ENCODE results near the gene MIF4GD. TPM values are rescaled to one million over a fixed set of nuclear protein-coding genes. Genes with fewer than 3 reads are reported as not detected.

Gene MIF4GD
- total RNA-seq, 1 experiment from 2014 or later: 14.7 TPM

DNA sequence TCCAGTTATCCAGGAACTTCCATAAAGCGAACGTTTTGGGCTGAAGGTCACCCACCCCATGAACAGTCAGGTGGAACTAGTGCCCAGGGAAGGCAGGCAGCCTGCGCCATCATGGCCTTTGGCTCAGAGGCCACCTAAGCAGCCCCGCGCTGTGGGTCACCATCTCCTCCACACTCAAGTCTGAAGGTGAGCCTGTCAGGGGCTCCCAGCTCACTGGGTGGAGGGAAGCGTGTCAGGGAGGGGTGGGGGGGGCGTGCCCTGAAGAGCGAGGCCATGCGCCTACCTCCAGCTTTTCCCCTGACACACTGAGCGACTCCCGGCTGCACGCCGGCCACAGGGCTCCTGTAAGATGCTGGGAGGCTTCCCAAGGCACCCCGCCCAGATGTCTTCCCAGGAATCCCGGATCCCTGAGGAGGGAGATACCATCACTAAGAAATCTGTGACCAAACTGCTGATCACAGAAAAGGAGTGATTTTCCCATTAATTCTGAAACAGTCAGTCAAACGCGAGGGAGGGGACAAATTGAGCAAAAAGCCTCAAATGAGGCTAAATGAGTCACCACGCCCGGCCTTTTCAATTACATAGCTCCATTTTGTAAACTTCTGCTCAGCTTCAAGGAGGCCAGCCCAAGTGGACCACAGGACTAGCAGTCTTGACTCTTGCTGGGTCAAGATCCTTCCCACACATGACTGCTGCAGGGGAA, 44.7 kb upstream of the MIF4GD start:
- CTCF ChIA-PET: interaction anchor here (0.6 kb wide), 1 partner anchor 30 kb away, joined by 8 read pairs; no protein-coding TSS in a partner anchor
- Histone ChIP-seq H3K4me1 (ENCODE audit: insufficient read depth, low read length, poor library complexity, severe bottlenecking) (no peaks in the 10 kb centered on the region), H3K27me3 (replicated peaks; ENCODE audit: insufficient read depth, low read depth, low read length, poor library complexity) (no peaks in the 10 kb centered on the region), H3K36me3 (ENCODE audit: insufficient read depth, low read length, poor library complexity, severe bottlenecking) (peaks cover 13% of the 10 kb centered on the region), H3K27ac (ENCODE audit: low read depth, low read length, poor library complexity, severe bottlenecking) (no peak overlapping the region), H3K9me3 (ENCODE audit: low read depth, low read length, poor library complexity, severe bottlenecking) (no peaks in the 10 kb centered on the region), H3K4me3 (ENCODE audit: low read depth, low read length, poor library complexity, severe bottlenecking) (no peak overlapping the region)
- no peak for TF ChIP-seq EZH2 (IDR thresholded peaks at IDR 0.05; ENCODE audit: borderline replicate concordance, low read depth, low read length, poor library complexity, severe bottlenecking)
- TF ChIP-seq CTCF (conservative IDR thresholded peaks at IDR 0.05; ENCODE audit: low read depth, low read length): no peak
- intact Hi-C loops (cut with micrococcal nuclease; ENCODE audit: unreplicated experiment): no loop called here
- no peak for DNase-seq (ENCODE audit: low spot score)
- no TSS peak for BruUV-seq (replicated peaks)
- POLR2A ChIA-PET (ENCODE audit: low non-redundant PET): interaction anchor here (0.5 kb wide), 1 partner anchor 37 kb away, joined by 3 read pairs; no protein-coding TSS in a partner anchor

- no TSS peak for BruUV-seq (replicated peaks)
- no peak for TF ChIP-seq CTCF (conservative IDR thresholded peaks at IDR 0.05; ENCODE audit: low read depth, low read length)
- no peak for TF ChIP-seq EZH2 (IDR thresholded peaks at IDR 0.05; ENCODE audit: borderline replicate concordance, low read depth, low read length, poor library complexity, severe bottlenecking)
- Histone ChIP-seq H3K27ac (ENCODE audit: low read depth, low read length, poor library complexity, severe bottlenecking) (no peak overlapping the region), H3K27me3 (replicated peaks; ENCODE audit: insufficient read depth, low read depth, low read length, poor library complexity) (no peaks in the 10 kb centered on the region), H3K4me1 (ENCODE audit: insufficient read depth, low read length, poor library complexity, severe bottlenecking) (no peaks in the 10 kb centered on the region), H3K9me3 (ENCODE audit: low read depth, low read length, poor library complexity, severe bottlenecking) (no peaks in the 10 kb centered on the region), H3K36me3 (ENCODE audit: insufficient read depth, low read length, poor library complexity, severe bottlenecking) (no peaks in the 10 kb centered on the region), H3K4me3 (ENCODE audit: low read depth, low read length, poor library complexity, severe bottlenecking) (no peak overlapping the region)
- POLR2A ChIA-PET (ENCODE audit: low non-redundant PET): no interaction called here
- intact Hi-C loops (cut with micrococcal nuclease; ENCODE audit: unreplicated experiment): no loop called here
- no peak for DNase-seq (ENCODE audit: low spot score)
- CTCF ChIA-PET: no interaction called here
These were observed 43.0 kb upstream of the MIF4GD start for GRCh38 chr17:75313941-75314551.

DNA sequence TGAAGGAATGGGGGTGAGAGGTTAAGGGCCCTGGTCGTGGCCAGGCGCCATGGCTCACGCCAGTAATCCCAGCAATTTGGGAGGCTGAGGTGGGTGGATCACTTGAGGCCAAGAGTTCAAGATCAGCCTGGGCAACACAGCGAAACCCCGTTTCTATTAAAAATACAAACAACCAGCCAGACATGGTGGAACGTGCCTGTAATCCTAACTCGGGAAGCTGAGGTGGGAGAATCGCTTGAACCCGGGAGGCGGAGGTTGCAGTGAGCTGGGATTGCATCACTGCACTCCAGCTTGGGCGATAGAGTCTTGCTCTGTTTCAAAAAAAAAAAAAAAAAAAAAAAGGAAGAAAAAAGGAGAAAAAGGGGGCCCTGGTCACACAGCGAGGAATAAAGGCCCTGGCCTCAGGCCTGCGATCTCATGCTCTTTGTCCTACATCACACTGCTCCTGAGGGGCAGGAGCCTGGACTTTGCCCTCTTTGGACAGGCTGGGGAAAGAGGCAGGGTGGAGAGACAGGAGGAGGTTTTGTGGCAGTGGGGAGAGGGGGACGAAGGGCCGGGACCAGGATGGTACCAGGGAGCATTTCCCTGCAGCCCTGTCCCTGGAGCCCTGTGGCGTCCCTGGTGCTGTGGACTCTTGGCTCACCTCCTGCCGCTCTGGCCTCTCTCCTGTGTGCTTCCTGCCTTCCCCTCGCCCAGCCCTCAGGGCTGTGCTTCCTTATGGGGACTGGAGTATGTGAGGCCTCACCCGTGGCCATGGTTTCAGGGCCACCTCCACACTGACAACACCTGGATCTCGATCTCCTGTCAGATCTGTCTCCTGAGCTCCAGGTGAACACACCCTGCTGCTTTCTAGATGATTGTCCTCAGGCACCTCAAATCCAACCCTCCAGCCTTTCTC, 38.0 kb upstream of the MIF4GD start:
- BruUV-seq (replicated peaks): no TSS peak
- POLR2A ChIA-PET (ENCODE audit: low non-redundant PET): no interaction called here

More for the DNA sequence above, 38.0 kb upstream of the MIF4GD start:
- no peak overlapping the region for H3K4me3 ChIP-seq (ENCODE audit: low read depth, low read length, poor library complexity, severe bottlenecking)
- H3K9me3 ChIP-seq (ENCODE audit: low read depth, low read length, poor library complexity, severe bottlenecking): no peaks in the 10 kb centered on the region
- H3K4me1 ChIP-seq (ENCODE audit: insufficient read depth, low read length, poor library complexity, severe bottlenecking): no peaks in the 10 kb centered on the region
- H3K27me3 ChIP-seq (replicated peaks; ENCODE audit: insufficient read depth, low read depth, low read length, poor library complexity): no peaks in the 10 kb centered on the region
- CTCF ChIA-PET: no interaction called here
- intact Hi-C loops (cut with micrococcal nuclease; ENCODE audit: unreplicated experiment): no loop called here
- no peak overlapping the region for H3K27ac ChIP-seq (ENCODE audit: low read depth, low read length, poor library complexity, severe bottlenecking)
- no peaks in the 10 kb centered on the region for H3K36me3 ChIP-seq (ENCODE audit: insufficient read depth, low read length, poor library complexity, severe bottlenecking)
- TF ChIP-seq EZH2 (IDR thresholded peaks at IDR 0.05; ENCODE audit: borderline replicate concordance, low read depth, low read length, poor library complexity, severe bottlenecking) (no peak), CTCF (conservative IDR thresholded peaks at IDR 0.05; ENCODE audit: low read depth, low read length) (no peak)
- DNase-seq (ENCODE audit: low spot score): no peak
